ENCODE results near the gene KRR1.
A peak's percentile ranks its signal among the peaks of the same experiment; 100 is the strongest.
"Not testable (repeated sequence)": the region's sequence is repeated elsewhere in the genome, so short reads cannot be mapped to it uniquely, and the experiment has no call there.

The KRR1 gene

GRCh38 chr12:75457866-75458265 is 53.5 kb downstream of the KRR1 start:
- not testable (repeated sequence) for H3K27ac ChIP-seq (ENCODE audit: low read depth, low read length); H3K27me3 ChIP-seq (ENCODE audit: control insufficient read depth in 5 of 5, insufficient read depth in 4 of 5, low read length in 5 of 5)

GRCh38 chr12:75457191-75457590 is 54.2 kb downstream of the KRR1 start:
- H3K9ac ChIP-seq (ENCODE audit: low read length in 5 of 5) = no peak overlapping the region
- no peaks in the 10 kb centered on the region for H3K4me1 ChIP-seq (ENCODE audit: control insufficient read depth in 5 of 5, insufficient read depth in 5 of 5, low read length in 5 of 5)
- no peak overlapping the region for H3K4me3 ChIP-seq (ENCODE audit: low read depth in 1 of 5, low read length in 5 of 5)
- peaks cover 0 to 8% (median 2%) of the 10 kb centered on the region in 5 donors for H3K9me3 ChIP-seq (ENCODE audit: control insufficient read depth in 5 of 5, low read length in 5 of 5)
- no peaks in the 10 kb centered on the region for H3K27me3 ChIP-seq (ENCODE audit: control insufficient read depth in 5 of 5, insufficient read depth in 4 of 5, low read length in 5 of 5)
- H3K27ac ChIP-seq (ENCODE audit: low read depth, low read length) = no peak overlapping the region
- no peaks in the 10 kb centered on the region for H3K36me3 ChIP-seq (ENCODE audit: control insufficient read depth in 5 of 5, insufficient read depth in 5 of 5, low read length in 5 of 5)

More at GRCh38 chr12:75457866-75458265, 53.5 kb downstream of the KRR1 start:
- not testable (repeated sequence) for H3K4me1 ChIP-seq (ENCODE audit: control insufficient read depth in 5 of 5, insufficient read depth in 5 of 5, low read length in 5 of 5); H3K9me3 ChIP-seq (ENCODE audit: control insufficient read depth in 5 of 5, low read length in 5 of 5); H3K9ac ChIP-seq (ENCODE audit: low read length in 5 of 5); H3K36me3 ChIP-seq (ENCODE audit: control insufficient read depth in 5 of 5, insufficient read depth in 5 of 5, low read length in 5 of 5)
- peak overlapping the region in 1 of 5 donors; percentile 7 for H3K4me3 ChIP-seq (ENCODE audit: low read depth in 1 of 5, low read length in 5 of 5)

- H3K4me3 ChIP-seq (ENCODE audit: low read depth in 1 of 5, low read length in 5 of 5) = peak overlapping the region in 1 of 5 donors; percentile 34
- no peaks in the 10 kb centered on the region for H3K27me3 ChIP-seq (ENCODE audit: control insufficient read depth in 5 of 5, insufficient read depth in 4 of 5, low read length in 5 of 5)
- H3K9ac ChIP-seq (ENCODE audit: low read length in 5 of 5) = no peak overlapping the region
- H3K4me1 ChIP-seq (ENCODE audit: control insufficient read depth in 5 of 5, insufficient read depth in 5 of 5, low read length in 5 of 5) = no peaks in the 10 kb centered on the region
- H3K9me3 ChIP-seq (ENCODE audit: control insufficient read depth in 5 of 5, low read length in 5 of 5) = peaks cover 0 to 8% (median 2%) of the 10 kb centered on the region in 5 donors
- no peaks in the 10 kb centered on the region for H3K36me3 ChIP-seq (ENCODE audit: control insufficient read depth in 5 of 5, insufficient read depth in 5 of 5, low read length in 5 of 5)
- H3K27ac ChIP-seq (ENCODE audit: low read depth, low read length) = no peak overlapping the region
Observed at GRCh38 chr12:75455839-75456238, 55.6 kb downstream of the KRR1 start.

GRCh38 chr12:75452675-75453330 is 58.6 kb downstream of the KRR1 start:
- Histone ChIP-seq H3K27me3 (ENCODE audit: control insufficient read depth in 5 of 5, insufficient read depth in 4 of 5, low read length in 5 of 5) (no peaks in the 10 kb centered on the region), H3K36me3 (ENCODE audit: control insufficient read depth in 5 of 5, insufficient read depth in 5 of 5, low read length in 5 of 5) (no peaks in the 10 kb centered on the region), H3K4me1 (ENCODE audit: control insufficient read depth in 5 of 5, insufficient read depth in 5 of 5, low read length in 5 of 5) (no peaks in the 10 kb centered on the region), H3K27ac (ENCODE audit: low read depth, low read length) (no peak overlapping the region), H3K9me3 (ENCODE audit: control insufficient read depth in 5 of 5, low read length in 5 of 5) (peaks cover 0 to 5% (median 0%) of the 10 kb centered on the region in 5 donors), H3K4me3 (ENCODE audit: low read depth in 1 of 5, low read length in 5 of 5) (no peak overlapping the region), H3K9ac (ENCODE audit: low read length in 5 of 5) (no peak overlapping the region)

- Histone ChIP-seq H3K9ac (ENCODE audit: low read length in 5 of 5) (no peak overlapping the region), H3K4me3 (ENCODE audit: low read depth in 1 of 5, low read length in 5 of 5) (no peak overlapping the region), H3K36me3 (ENCODE audit: control insufficient read depth in 5 of 5, insufficient read depth in 5 of 5, low read length in 5 of 5) (no peaks in the 10 kb centered on the region), H3K27me3 (ENCODE audit: control insufficient read depth in 5 of 5, insufficient read depth in 4 of 5, low read length in 5 of 5) (no peaks in the 10 kb centered on the region), H3K27ac (ENCODE audit: low read depth, low read length) (no peak overlapping the region), H3K4me1 (ENCODE audit: control insufficient read depth in 5 of 5, insufficient read depth in 5 of 5, low read length in 5 of 5) (no peaks in the 10 kb centered on the region), H3K9me3 (ENCODE audit: control insufficient read depth in 5 of 5, low read length in 5 of 5) (no peaks in the 10 kb centered on the region)
Observed at GRCh38 chr12:75447691-75448393, 63.6 kb downstream of the KRR1 start.

- no peak overlapping the region for H3K27ac ChIP-seq (ENCODE audit: low read depth, low read length)
- H3K9me3 ChIP-seq (ENCODE audit: control insufficient read depth in 5 of 5, low read length in 5 of 5) = no peaks in the 10 kb centered on the region
- no peaks in the 10 kb centered on the region for H3K36me3 ChIP-seq (ENCODE audit: control insufficient read depth in 5 of 5, insufficient read depth in 5 of 5, low read length in 5 of 5)
- H3K27me3 ChIP-seq (ENCODE audit: control insufficient read depth in 5 of 5, insufficient read depth in 4 of 5, low read length in 5 of 5) = no peaks in the 10 kb centered on the region
- no peak overlapping the region for H3K4me3 ChIP-seq (ENCODE audit: low read depth in 1 of 5, low read length in 5 of 5)
- H3K4me1 ChIP-seq (ENCODE audit: control insufficient read depth in 5 of 5, insufficient read depth in 5 of 5, low read length in 5 of 5) = no peaks in the 10 kb centered on the region
- no peak overlapping the region for H3K9ac ChIP-seq (ENCODE audit: low read length in 5 of 5)
Observed at GRCh38 chr12:75446857-75447256, 64.6 kb downstream of the KRR1 start.

- H3K36me3 ChIP-seq (ENCODE audit: control insufficient read depth in 5 of 5, insufficient read depth in 5 of 5, low read length in 5 of 5); H3K27me3 ChIP-seq (ENCODE audit: control insufficient read depth in 5 of 5, insufficient read depth in 4 of 5, low read length in 5 of 5); H3K27ac ChIP-seq (ENCODE audit: low read depth, low read length); H3K9me3 ChIP-seq (ENCODE audit: control insufficient read depth in 5 of 5, low read length in 5 of 5); H3K4me1 ChIP-seq (ENCODE audit: control insufficient read depth in 5 of 5, insufficient read depth in 5 of 5, low read length in 5 of 5); H3K4me3 ChIP-seq (ENCODE audit: low read depth in 1 of 5, low read length in 5 of 5); H3K9ac ChIP-seq (ENCODE audit: low read length in 5 of 5): not testable (repeated sequence)
Observed at GRCh38 chr12:75445137-75445507, 66.3 kb downstream of the KRR1 start.

GRCh38 chr12:75444429-75445136 is 66.8 kb downstream of the KRR1 start:
- H3K4me3 ChIP-seq (ENCODE audit: low read depth in 1 of 5, low read length in 5 of 5) = no peak overlapping the region
- H3K27me3 ChIP-seq (ENCODE audit: control insufficient read depth in 5 of 5, insufficient read depth in 4 of 5, low read length in 5 of 5) = no peaks in the 10 kb centered on the region
- H3K27ac ChIP-seq (ENCODE audit: low read depth, low read length) = no peak overlapping the region
- no peaks in the 10 kb centered on the region for H3K4me1 ChIP-seq (ENCODE audit: control insufficient read depth in 5 of 5, insufficient read depth in 5 of 5, low read length in 5 of 5)
- no peaks in the 10 kb centered on the region for H3K9me3 ChIP-seq (ENCODE audit: control insufficient read depth in 5 of 5, low read length in 5 of 5)
- H3K9ac ChIP-seq (ENCODE audit: low read length in 5 of 5) = no peak overlapping the region
- H3K36me3 ChIP-seq (ENCODE audit: control insufficient read depth in 5 of 5, insufficient read depth in 5 of 5, low read length in 5 of 5) = no peaks in the 10 kb centered on the region

- H3K9me3 ChIP-seq (ENCODE audit: control insufficient read depth in 5 of 5, low read length in 5 of 5) = no peaks in the 10 kb centered on the region
- no peak overlapping the region for H3K9ac ChIP-seq (ENCODE audit: low read length in 5 of 5)
- no peaks in the 10 kb centered on the region for H3K27me3 ChIP-seq (ENCODE audit: control insufficient read depth in 5 of 5, insufficient read depth in 4 of 5, low read length in 5 of 5)
- no peaks in the 10 kb centered on the region for H3K4me1 ChIP-seq (ENCODE audit: control insufficient read depth in 5 of 5, insufficient read depth in 5 of 5, low read length in 5 of 5)
- H3K27ac ChIP-seq (ENCODE audit: low read depth, low read length) = no peak overlapping the region
- H3K36me3 ChIP-seq (ENCODE audit: control insufficient read depth in 5 of 5, insufficient read depth in 5 of 5, low read length in 5 of 5) = no peaks in the 10 kb centered on the region
- no peak overlapping the region for H3K4me3 ChIP-seq (ENCODE audit: low read depth in 1 of 5, low read length in 5 of 5)
Observed at GRCh38 chr12:75443709-75444108, 67.7 kb downstream of the KRR1 start.

GRCh38 chr12:75442454-75442853 is 69.0 kb downstream of the KRR1 start:
- peaks cover 2 to 10% (median 4%) of the 10 kb centered on the region in 5 donors for H3K9me3 ChIP-seq (ENCODE audit: control insufficient read depth in 5 of 5, low read length in 5 of 5)
- not testable (repeated sequence) for H3K27me3 ChIP-seq (ENCODE audit: control insufficient read depth in 5 of 5, insufficient read depth in 4 of 5, low read length in 5 of 5); H3K4me1 ChIP-seq (ENCODE audit: control insufficient read depth in 5 of 5, insufficient read depth in 5 of 5, low read length in 5 of 5); H3K36me3 ChIP-seq (ENCODE audit: control insufficient read depth in 5 of 5, insufficient read depth in 5 of 5, low read length in 5 of 5); H3K9ac ChIP-seq (ENCODE audit: low read length in 5 of 5); H3K27ac ChIP-seq (ENCODE audit: low read depth, low read length); H3K4me3 ChIP-seq (ENCODE audit: low read depth in 1 of 5, low read length in 5 of 5)
